Smooth muscle cell (in vitro differentiated cells): Measurements from ENCODE around the gene ITIH3. TPM values are rescaled to one million over a fixed set of nuclear protein-coding genes. Genes with fewer than 3 reads are reported as not detected.

Experiments
- DNase-seq: peaks from one replicate; lab custom pipeline; 2025; ENCODE audit not compliant: unreplicated experiment; lab: John Stamatoyannopoulos, UW
- H2AFZ ChIP-seq: fragments of 200-600 bp; sonication (generic); 2 replicates; pipeline ENCODE4 v1.6.0; 2016; ENCODE audit warnings: antibody characterized with exemption, low read depth, mild to moderate bottlenecking
- H3F3A ChIP-seq: fragments of 200-600 bp; sonication (generic); 2 replicates; pipeline ENCODE4 v1.6.0; 2017; ENCODE audit warnings: antibody characterized with exemption, low read depth
- H3K27ac ChIP-seq: fragments of 200-600 bp; sonication (generic); 2 replicates; pipeline ENCODE4 v1.5.1; 2016; ENCODE audit warnings: low read depth, mild to moderate bottlenecking
- H3K27me3 ChIP-seq: fragments of 200-600 bp; sonication (generic); 2 replicates; pipeline ENCODE4 v1.6.1; 2016; ENCODE audit warnings: low read depth, mild to moderate bottlenecking
- H3K36me3 ChIP-seq: fragments of 200-600 bp; sonication (generic); 2 replicates; pipeline ENCODE4 v1.5.1; 2016; ENCODE audit warnings: low read depth
- H3K4me1 ChIP-seq: fragments of 200-600 bp; sonication (generic); 2 replicates; pipeline ENCODE4 v1.5.1; 2016; ENCODE audit warnings: low read depth
- H3K4me2 ChIP-seq: fragments of 200-600 bp; sonication (generic); 2 replicates; pipeline ENCODE4 v1.6.0; 2016; ENCODE audit warnings: mild to moderate bottlenecking
- H3K4me3 ChIP-seq: fragments of 200-600 bp; sonication (generic); 2 replicates; pipeline ENCODE4 v1.5.1; 2016; ENCODE audit warnings: mild to moderate bottlenecking
- H3K79me2 ChIP-seq: fragments of 200-600 bp; sonication (generic); 2 replicates; pipeline ENCODE4 v1.6.0; 2016; ENCODE audit warnings: low read depth, mild to moderate bottlenecking
- H3K9ac ChIP-seq: fragments of 200-600 bp; sonication (generic); 2 replicates; pipeline ENCODE4 v1.6.0; 2016; ENCODE audit warnings: low read depth
- H3K9me3 ChIP-seq: fragments of 200-600 bp; sonication (generic); replicated peaks from 2 replicates; pipeline ENCODE4 v1.5.1; 2016; ENCODE audit warnings: low read depth
- H4K20me1 ChIP-seq: fragments of 200-600 bp; sonication (generic); 2 replicates; pipeline ENCODE4 v1.6.0; 2016; ENCODE audit warnings: low read depth
- WGBS: methylation state at CpG from one replicate; pipeline ENCODE4 v1.1.7; 2016; ENCODE audit warnings: low lambda C conversion rate; 5-methylcytosine and 5-hydroxymethylcytosine counted together
- polyA plus RNA-seq: library from polyadenylated mRNA; unstranded; fragments of >200 nt; fragmentation: Nextera tagmentation; extraction: Ambion mirVana; gene quantifications from 2 replicates; pipeline ENCODE4 v1.2.1, GENCODE V29; 2016
- total RNA-seq: library from RNA; depleted of rRNA; stranded (reverse); fragments of >200 nt; gene quantifications from 2 replicates; pipeline ENCODE4 v1.2.3, GENCODE V29; 2014
- TF ChIP-seq, protein P1 (sequence below): fragments of 200-600 bp; sonication (generic); IDR thresholded peaks from 2 replicates; pipeline ENCODE4 v1.5.1; 2017; ENCODE audit warnings: borderline replicate concordance, mild to moderate bottlenecking, antibody characterized with exemption; ENCODE audit not compliant: insufficient read depth, poor library complexity, severe bottlenecking

Gene ITIH3
- total and polyA plus RNA-seq, 2 experiments from 2014 or later: not detected

DNA sequence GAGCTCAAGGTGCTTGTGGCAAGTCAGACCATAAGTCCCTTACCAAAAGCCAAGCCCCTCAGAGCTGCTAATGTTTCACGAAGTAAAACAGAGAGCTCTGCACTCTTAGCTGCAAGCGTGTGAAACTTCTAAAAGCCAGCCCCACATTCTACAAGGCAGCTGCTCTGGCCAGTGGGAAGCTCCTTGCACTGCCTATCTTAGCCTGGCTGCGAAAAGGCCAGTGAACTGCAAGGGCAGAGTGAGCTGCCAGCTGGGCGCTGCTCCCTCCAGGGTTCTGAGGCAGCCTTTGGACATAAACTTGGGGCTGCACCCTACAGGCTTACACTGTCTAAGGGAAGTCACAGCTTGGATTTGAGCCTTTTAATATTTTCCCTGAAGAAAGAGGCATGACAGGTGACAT, 42.4 kb downstream of the ITIH3 start:
- 98% methylated on average over 4 of the region's 4 CpGs for WGBS
- no peaks in the 10 kb centered on the region for H3K36me3 ChIP-seq
- H3K9me3 ChIP-seq: no peaks in the 10 kb centered on the region
- H3K4me3 ChIP-seq: no peak overlapping the region
- H3F3A ChIP-seq: no peaks in the 10 kb centered on the region
- no peak overlapping the region for H3K4me2 ChIP-seq
- DNase-seq: no peak
- no peaks in the 10 kb centered on the region for H4K20me1 ChIP-seq
- no peaks in the 10 kb centered on the region for H3K4me1 ChIP-seq
- no peak overlapping the region for H3K27ac ChIP-seq
- H3K9ac ChIP-seq: no peak overlapping the region
- no peaks in the 10 kb centered on the region for H3K79me2 ChIP-seq
- H2AFZ ChIP-seq: no peak overlapping the region
- TF ChIP-seq, protein P1, sequence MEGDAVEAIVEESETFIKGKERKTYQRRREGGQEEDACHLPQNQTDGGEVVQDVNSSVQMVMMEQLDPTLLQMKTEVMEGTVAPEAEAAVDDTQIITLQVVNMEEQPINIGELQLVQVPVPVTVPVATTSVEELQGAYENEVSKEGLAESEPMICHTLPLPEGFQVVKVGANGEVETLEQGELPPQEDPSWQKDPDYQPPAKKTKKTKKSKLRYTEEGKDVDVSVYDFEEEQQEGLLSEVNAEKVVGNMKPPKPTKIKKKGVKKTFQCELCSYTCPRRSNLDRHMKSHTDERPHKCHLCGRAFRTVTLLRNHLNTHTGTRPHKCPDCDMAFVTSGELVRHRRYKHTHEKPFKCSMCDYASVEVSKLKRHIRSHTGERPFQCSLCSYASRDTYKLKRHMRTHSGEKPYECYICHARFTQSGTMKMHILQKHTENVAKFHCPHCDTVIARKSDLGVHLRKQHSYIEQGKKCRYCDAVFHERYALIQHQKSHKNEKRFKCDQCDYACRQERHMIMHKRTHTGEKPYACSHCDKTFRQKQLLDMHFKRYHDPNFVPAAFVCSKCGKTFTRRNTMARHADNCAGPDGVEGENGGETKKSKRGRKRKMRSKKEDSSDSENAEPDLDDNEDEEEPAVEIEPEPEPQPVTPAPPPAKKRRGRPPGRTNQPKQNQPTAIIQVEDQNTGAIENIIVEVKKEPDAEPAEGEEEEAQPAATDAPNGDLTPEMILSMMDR: no peak
- H3K27me3 ChIP-seq: no peaks in the 10 kb centered on the region

GRCh38 chr3:52838561-52839267, 44.1 kb downstream of the ITIH3 start:
- Histone ChIP-seq H3K27me3 (no peaks in the 10 kb centered on the region), H3F3A (no peaks in the 10 kb centered on the region), H4K20me1 (no peaks in the 10 kb centered on the region), H3K27ac (no peak overlapping the region), H3K9ac (no peak overlapping the region), H3K79me2 (no peaks in the 10 kb centered on the region), H3K36me3 (no peaks in the 10 kb centered on the region), H3K4me3 (no peak overlapping the region), H3K9me3 (no peaks in the 10 kb centered on the region), H2AFZ (no peak overlapping the region), H3K4me2 (no peak overlapping the region), H3K4me1 (no peaks in the 10 kb centered on the region)
- no peak for DNase-seq
- TF ChIP-seq, protein P1: no peak
- 96% methylated on average over 8 of the region's 8 CpGs for WGBS

DNA sequence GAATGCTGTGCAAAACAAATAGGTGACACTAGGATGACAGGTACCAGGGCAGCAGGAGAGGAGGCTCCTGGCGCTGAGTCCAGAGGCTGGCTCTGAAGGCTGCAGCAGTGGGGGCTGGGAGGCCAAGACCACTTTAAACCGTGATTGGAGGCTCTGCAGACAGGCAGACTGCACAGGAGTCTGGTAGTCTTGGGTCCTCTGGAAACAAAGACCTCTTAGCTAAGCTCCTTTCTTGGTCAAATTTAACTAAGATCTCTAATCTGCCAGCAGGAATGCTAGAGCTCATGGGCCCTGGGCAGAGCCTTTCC, 44.6 kb downstream of the ITIH3 start:
- H3K9ac ChIP-seq: no peak overlapping the region
- no peaks in the 10 kb centered on the region for H3K9me3 ChIP-seq
- H3K4me1 ChIP-seq: no peaks in the 10 kb centered on the region
- no peak overlapping the region for H2AFZ ChIP-seq
- no peak overlapping the region for H3K4me3 ChIP-seq
- H3K4me2 ChIP-seq: no peak overlapping the region
- no peaks in the 10 kb centered on the region for H3K79me2 ChIP-seq
- TF ChIP-seq, protein P1: no peak
- no peaks in the 10 kb centered on the region for H3K36me3 ChIP-seq
- H3K27ac ChIP-seq: no peak overlapping the region
- WGBS: 82% methylated on average over 2 of the region's 2 CpGs
- no peak for DNase-seq
- no peaks in the 10 kb centered on the region for H4K20me1 ChIP-seq
- H3F3A ChIP-seq: no peaks in the 10 kb centered on the region
- H3K27me3 ChIP-seq: no peaks in the 10 kb centered on the region

DNA sequence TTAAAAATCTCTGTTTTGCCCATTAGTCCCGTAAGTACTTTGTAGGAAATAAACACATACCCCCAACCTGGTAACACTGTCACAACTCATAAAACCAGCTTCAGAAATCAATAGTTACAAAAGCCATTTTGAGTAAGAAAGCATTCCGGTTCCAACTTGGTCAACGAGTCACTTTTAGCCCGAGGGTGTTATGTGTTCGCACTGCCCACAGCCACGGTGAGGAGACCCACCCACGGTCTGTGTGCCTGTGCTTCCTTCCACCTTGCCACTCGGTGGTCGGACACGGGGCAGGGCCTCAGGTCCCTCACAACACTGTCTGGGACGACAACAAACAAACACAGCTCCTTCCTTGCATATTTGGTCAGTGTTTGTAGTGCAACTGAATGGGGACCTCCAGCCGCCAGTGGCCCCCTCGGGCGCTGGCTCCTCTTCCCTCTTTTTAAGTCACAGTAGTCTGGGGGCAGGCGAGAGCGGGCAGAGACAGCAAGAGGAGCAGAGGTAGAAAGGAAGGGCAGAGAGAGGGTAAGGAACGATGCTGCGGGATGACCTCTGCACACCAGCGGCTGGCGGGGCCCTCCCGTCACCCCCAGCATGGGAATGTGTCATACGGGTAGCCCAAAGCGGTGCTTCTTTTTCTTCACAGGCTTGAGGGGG, 45.4 kb downstream of the ITIH3 start:
- no peak overlapping the region for H3K27ac ChIP-seq
- H3K36me3 ChIP-seq: no peaks in the 10 kb centered on the region
- H3K4me3 ChIP-seq: no peak overlapping the region
- no peaks in the 10 kb centered on the region for H3K79me2 ChIP-seq
- no peak overlapping the region for H3K4me2 ChIP-seq
- H4K20me1 ChIP-seq: no peaks in the 10 kb centered on the region
- DNase-seq: no peak
- TF ChIP-seq, protein P1: no peak
- no peaks in the 10 kb centered on the region for H3K9me3 ChIP-seq
- H3F3A ChIP-seq: no peaks in the 10 kb centered on the region
- no peak overlapping the region for H2AFZ ChIP-seq
- 86% methylated on average over 23 of the region's 23 CpGs for WGBS
- H3K9ac ChIP-seq: no peak overlapping the region
- no peaks in the 10 kb centered on the region for H3K4me1 ChIP-seq
- no peaks in the 10 kb centered on the region for H3K27me3 ChIP-seq
